NCI-H187 (cell line): ENCODE results near the gene SHISAL2B.
"Not testable (repeated sequence)": the region's sequence is repeated elsewhere in the genome, so short reads cannot be mapped to it uniquely, and the experiment has no call there.

Experiments used
- DNase-seq, 2 experiments: peaks; one replicate each; lab custom pipeline; 2025; lab: John Stamatoyannopoulos, UW

Gene SHISAL2B

DNA sequence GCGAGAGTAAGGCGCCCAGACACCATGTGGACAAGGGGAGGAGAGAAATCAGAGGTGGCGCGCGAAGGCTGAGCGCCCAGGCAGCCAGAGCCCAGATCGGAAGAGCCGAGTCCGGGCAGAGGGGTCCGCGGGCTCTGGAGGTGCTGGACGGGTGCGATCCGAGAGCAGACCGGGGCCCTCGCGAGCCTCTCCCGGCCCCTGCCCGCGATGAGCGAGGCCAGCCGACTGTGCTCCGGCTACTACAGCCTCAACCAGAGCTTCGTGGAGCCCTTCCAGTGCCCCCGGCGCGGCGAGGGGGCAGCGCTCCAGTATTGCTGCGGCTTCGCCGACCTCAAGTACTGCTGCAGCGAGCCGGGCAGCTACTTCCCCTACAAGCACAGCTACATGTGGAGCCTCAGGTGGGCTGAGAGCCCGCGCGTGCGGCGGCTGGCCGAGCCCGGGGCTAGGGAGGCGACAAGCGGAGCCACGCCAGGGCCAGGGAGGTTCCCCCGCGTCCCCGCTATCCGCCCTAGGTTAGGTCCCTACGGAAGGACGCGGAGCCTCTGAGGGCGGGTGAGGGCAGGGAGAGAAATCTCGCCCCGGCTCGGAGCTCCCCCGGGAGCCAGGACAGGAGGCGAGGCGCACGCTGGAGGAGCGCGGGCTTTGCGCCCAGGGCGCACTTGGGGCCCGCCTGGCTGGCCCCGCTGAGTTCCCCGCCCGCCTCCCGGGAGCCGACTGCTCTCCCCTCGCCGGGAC, at the start of gene SHISAL2B:
Gene SHISAL2B (plus strand): TSS at position 87 of the 735 bp plus-strand sequence. CDS start 121 bp downstream, at position 208.
- DNase-seq, result no peak

DNA sequence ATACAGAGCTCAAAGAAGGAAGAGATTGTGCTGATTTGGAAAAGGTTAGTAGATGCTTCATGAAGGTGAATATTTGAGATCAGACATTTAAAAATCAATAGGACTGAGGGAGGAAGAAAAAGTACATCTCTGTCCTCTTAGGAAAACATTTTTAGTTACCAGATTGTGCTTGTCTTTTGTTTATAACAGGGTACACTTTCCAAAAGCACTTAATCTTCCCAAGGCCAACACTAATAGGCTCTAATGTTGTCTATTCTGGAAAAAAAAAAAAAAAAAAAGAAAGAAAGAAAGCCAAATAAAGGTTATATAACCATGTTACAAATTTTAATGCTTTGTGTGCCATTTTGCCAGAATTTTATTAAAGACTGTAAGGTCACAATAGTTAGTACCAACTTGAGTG, 45.5 kb upstream of the SHISAL2B start:
- DNase-seq, result no peak

DNA sequence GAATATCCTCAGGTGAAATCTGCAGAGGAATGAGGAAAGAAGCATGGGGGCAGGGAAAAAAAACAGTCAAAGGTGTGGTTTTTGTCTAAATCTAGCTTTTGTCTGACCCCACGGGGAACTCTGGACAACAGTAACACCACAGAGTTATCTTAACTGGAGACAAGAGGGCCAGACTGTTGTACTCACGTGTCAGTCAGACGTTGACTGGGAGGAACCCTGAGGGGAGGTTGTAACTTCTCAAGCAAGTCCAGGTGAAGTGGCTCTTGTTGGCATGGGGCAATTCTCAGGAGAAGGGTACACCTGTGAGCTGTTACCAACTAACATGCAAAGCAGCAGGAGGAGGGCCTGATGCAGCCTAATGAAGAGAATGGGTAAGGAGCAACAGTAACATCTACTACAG, 44.1 kb upstream of the SHISAL2B start:
- DNase-seq, result no peak

DNA sequence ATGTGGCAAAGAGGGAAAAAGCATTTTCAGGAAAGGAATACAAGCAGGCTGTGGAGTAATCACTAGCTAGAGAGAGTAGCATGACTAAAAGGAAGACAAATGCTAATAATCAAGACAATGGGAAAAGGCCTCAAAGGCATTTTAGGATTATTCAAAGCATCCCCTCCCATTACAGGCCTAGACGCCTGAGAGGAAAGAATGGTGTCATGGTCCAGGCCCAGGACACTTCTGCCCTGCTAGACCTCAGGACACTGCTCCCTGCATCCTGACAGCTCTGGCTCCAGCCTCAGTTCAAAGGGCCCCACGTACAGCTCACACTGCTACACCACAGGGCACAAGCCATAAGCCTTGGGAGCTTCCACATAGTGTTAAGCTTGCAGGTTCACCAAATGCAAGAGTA, 40.8 kb upstream of the SHISAL2B start:
- no peak for DNase-seq

DNA sequence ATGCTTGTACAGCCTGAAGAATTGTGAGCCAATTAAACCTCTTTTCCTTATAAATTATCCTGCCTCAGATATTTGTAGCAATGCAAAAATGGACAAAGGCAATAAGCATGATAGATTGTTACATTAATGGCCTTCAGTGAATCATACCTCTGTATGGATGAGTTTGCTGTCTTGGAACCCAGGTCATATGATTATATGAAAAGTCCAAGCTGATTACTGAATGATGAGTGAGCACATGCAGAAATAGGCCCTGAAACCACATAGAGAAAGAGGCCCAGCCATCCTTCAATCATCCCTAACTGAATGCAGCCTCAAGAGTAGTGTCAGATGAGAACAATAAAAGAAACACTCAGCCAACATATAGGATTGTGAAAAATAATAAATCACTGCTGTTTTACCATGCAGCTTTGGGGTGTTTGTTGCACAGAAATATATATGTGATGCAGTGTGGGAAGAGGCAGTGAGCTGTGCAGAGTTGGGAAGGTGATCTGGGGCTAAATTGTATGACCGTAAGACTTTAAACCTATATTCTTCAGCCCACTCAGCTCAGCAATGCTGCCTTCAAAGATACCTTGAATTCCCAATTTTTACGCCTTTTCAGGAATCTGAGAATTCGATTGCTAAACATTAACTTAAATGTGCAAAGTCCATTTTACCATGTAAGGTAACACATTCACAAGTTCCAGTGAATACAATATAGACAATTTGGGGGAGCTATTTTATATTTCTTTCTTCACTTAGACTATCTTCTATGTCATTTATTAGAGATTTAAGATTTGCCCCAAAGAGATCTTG, 36.3 kb upstream of the SHISAL2B start:
- no peak for DNase-seq

DNA sequence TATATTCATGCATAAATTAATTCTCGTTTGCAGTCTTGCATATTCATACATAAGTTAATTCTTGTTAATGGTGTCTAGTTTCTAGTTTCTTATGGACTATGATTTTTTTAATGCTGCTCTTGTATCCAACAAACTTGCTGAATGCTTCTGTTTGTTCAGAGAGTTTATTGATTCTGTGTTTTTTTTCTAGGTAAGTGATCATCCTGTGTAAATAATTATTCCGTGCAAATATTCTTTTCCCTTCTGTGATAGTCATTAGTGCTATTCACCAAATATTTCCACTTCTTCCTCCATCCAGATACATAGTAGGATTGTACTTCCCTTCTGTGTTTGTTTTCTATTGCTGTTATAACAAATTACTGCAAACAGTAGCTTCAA, 35.8 kb upstream of the SHISAL2B start:
- no peak for DNase-seq

DNA sequence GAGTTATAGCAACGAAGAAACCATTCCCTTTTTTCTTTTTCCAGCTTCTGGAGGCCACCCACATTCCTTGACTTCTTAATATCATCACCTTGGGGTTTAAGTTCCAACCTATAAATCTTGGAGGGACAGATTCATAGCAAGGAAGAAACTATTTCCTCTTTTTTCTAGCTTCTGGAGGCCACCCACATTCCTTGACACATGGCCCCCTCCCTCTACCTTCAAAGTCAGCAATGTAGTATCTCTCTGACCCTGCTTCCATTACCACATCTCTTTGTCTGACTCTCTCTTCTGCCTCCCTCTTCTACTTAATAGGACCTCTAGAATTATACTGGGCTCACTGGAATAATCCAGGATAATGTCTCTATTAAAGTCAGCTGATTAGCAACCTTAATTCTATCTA, 34.7 kb upstream of the SHISAL2B start:
- DNase-seq, result no peak

DNA sequence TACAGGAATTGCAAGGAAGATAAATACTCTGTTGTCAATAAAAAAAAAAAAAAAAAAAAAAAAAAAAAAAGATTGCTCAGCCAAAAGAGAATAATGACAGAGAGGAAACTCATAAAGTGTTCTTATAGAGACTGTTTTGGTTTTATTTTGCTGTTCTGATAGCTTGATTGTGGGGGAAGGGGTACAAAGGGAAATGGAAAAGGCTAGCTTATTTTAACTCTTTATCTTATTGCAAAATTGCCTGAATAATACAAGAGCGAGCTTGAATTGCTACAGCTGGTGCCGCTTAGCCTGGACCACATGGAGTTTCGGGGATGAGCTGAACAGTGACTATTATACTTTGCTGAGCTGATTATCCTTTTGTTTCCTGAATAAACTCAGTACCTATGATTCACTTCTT, 31.0 kb upstream of the SHISAL2B start:
- DNase-seq, result no peak

DNA sequence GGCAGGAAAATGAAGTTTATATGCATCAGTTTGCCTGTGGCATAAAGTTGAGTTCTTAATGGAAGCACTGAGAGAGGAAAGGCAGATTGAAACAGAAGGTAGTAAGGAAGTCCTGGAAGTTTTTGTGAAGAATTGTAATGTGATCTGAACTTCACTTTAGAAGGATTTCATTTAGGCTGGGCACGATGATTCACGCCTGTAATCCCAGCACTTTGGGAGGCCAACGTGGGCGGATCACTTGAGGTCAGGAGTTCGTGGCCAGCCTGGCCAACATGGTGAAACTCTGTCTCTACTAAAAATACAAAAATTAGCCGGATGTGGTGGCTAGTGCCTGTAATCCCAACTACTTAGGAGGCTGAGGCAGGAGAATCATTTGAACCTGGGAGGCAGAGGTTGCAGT, 27.1 kb upstream of the SHISAL2B start:
- DNase-seq, result not testable (repeated sequence)

DNA sequence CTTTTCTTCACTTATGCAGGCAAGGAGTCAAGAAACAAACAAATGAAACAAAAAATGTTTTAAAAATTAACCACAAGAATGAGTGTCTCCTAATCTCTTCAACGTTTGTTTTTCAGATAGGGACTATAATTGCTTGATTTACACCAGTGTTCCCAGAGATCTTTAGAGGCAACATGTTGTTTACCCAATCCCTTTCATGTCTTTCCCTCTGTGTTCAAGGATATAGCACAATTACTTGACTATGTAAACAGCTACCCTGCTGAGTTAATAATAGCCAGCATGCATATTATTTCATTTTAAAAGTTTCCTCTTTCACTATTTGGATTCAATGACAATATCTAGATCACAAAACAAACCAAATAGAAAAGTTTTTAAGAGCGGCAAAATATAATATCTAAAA, 25.1 kb upstream of the SHISAL2B start:
- no peak for DNase-seq

DNA sequence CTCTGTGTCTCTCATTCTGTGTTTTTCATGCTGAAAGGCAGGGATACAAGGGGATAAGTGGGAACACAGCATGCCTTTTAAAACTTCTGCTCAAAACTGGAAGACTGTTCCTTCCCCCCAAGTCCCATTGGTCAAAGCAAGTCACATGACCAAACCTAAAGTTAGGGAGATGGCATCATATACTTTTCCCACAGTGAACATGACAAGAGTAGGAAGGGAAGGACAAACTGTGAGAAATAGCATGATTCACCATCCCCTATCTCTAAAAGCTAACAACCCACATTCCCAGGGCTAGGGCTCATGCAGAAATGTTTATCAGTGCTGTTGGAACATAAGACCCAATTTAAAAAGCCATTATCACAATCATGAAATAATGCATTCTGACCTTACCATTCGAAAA, 24.2 kb upstream of the SHISAL2B start:
- no peak for DNase-seq

DNA sequence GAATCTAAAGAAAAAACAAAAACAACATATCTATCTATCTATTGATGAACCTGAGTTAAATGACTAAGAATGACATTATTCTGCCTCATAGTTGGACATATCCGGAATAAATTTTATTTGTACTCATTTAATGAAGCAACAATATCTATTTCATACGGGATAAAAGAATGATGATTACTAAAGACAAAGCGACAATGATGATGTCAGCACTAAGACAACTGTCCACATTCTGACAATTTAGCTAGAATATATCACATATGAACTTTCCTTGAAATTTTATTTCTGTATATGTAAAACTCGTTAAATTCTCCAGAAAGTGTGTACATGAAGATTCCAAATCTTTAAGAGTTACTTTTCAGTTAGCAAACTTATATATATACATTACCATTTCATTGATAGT, 23.2 kb upstream of the SHISAL2B start:
- no peak for DNase-seq

DNA sequence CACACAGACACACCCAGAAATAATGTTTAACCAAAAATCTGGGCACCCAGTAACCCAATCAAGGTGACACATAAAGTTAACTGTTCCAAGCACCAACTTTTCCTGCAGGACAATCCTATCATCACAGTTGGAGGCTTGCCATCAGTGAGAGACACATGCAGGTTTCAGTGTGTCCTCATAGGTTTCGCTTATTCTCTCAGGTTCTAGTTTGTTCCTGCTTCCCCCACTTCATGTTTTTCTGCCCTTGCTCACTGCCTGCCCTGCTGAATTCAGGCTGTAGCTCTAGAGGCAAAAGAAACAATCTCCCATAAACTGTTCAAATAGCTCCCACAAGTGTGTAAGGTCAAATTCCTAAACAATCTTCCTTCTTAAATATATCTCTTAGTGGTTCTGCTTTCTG, 20.0 kb upstream of the SHISAL2B start:
- DNase-seq, result no peak

DNA sequence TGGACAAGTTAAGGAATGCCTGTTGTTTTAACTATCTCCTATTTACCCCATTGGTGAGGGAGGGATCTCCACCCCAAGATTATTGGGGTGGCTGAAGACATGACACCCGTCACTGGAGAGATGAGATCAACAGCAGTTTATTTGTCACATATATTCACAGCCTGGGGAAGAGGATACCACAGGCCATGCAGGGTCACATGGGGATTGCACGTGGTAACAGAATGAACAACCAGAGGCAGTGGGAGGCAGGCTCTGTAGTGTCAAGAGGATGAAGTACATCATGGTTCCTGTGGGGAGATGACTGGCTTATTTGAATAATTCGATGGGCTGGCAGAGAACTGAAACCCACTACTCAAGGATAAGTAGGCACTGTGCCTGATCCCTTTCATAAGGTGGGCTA, 18.6 kb upstream of the SHISAL2B start:
- no peak for DNase-seq

DNA sequence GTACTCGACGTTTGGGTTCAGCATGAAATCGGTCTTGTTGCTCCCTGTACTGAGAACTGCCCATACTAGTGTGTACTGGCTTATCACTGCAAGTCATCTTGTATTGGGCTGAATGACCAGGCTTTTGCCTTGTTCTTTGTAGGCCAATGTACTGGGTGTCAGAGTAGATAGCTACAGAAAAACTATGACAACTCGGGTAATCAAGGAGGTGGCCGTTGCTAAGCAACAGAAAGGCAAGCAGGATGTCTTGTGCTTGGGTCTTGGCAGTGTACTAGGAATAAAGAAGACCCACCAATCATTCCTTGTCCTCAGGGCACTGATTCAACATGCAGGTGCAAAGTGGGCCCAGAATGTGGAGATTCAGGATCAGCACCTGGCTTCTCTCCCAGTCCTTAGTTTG, 11.9 kb upstream of the SHISAL2B start:
- DNase-seq, result no peak

DNA sequence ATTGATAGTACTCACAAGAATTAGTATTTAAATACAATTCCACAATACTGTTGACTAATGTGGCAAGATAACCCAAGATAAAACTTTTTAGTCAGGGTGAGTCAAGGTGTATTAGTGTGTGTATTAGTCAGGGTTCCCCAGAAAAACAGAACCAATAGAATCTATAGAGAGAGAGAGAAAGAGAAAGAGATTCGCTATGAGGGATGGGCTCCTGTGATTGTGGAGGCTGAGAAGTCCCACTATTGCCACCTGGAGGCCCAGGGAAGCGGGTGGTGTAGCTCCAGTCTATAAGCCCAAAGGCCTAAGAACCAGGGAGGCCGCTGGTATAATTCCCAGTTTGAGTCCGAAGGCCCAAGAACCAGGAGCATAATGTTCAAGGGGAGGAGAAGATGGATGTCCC, 10.0 kb upstream of the SHISAL2B start:
- DNase-seq, result no peak

DNA sequence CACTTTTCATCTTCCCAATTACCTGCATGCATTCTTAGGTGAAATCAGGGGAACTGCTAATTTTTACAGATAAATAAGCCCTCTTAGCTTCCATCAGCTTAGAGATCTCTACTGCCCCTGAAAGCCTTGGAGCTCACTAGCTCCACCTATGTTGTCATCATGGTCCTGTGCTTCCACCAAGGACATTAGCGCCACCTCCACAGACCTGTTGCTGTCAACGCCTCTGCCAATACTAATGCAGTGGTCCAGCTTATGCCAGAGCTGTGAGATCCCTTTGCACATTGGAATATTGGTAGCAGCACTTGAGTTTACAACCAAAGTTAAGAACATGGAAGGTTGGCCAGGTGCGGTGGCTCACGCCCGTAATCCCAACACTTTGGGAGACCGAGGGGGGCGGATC, 7.7 kb upstream of the SHISAL2B start:
- no peak for DNase-seq

DNA sequence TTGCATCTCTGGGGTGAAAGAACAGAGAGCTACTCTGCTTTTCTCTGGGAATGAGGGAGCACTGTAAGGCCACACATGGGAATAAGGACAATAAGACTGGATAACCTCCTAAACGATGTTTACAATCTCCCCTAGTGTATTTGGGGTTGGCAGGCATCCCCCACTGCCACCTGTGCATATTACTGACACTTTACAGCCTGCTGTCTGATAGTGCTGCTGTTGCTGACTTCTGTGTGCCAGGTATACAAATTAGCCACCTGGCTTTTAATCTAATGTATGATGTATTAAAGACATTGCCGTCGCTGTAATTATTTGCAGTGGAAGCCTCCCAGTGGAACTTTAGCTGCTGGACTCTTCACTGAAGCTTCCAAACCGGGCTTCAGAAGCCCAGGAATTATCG, 4.4 kb upstream of the SHISAL2B start:
- no peak for DNase-seq

DNA sequence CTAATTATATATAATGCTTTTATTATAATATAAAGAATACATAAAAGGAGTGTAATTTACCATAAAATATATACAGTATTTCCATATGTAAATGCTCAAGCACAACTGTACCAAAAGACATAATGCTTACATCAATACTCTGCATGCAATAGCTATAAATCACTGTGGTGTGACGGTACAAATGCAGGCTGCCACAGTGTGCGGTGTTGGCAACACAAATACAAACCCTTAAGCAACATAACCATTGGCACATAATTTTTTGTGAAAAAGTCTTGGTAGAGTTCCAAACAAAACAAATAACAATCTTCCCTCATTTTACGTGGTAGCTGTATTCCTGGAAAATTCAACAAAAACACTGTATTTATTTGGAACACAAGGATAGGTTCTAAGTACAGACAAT, 1.9 kb upstream of the SHISAL2B start:
- no peak for DNase-seq

DNA sequence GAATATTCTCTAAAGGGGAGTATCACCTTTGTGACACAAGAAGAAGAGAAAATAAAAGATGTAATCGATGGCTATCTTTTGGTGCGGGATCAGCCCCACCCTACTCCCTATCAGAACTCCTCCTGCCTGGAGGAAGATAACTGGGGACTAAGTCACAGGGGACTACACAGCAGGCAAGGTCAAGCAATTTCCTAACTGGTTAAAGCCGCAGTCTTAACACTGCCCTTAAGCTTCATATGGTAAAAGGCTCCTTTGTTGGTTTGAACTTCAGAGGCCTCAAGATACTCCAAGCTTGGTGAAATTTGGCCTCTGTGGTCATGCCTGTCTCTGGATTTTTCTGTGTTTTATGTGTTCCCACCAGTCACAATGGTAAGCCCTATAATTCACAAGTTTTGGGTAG, 1.3 kb upstream of the SHISAL2B start:
- no peak for DNase-seq

DNA sequence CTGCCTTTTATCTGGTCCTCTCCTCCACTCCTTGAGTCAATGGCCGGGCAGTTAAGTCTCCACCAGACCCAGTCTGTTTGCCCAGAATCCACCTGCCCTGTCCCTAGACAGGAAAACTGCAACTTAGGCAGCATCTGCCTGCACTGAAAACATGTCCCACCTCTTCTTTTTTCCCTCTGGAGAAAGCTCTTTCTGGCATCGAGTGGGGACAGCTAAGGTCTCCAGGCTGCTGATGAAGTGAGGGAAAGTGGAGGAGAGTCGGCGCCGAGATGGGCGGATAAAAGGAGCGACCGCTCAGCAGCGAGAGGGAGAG, 243 bp upstream of the SHISAL2B start:
- no peak for DNase-seq

DNA sequence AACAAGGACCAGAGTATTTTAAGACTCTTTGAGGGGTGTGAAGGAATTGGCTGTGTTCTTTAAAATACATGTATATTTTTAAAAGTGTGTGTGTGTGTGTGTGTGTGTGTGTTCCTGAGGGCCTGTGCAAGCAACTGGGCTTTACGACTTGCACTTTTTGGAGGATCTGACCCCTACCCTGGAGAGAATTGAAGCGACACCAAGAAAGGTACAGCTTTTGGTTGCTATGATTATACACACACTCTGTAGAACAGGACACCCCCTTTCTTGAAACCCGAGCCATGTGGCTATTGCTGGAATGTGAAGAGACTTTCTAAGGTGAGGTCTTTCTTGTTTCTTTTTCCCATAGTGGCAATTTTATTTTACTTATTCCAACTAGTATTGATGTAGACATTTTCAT, 988 bp downstream of the SHISAL2B start:
- no peak for DNase-seq

DNA sequence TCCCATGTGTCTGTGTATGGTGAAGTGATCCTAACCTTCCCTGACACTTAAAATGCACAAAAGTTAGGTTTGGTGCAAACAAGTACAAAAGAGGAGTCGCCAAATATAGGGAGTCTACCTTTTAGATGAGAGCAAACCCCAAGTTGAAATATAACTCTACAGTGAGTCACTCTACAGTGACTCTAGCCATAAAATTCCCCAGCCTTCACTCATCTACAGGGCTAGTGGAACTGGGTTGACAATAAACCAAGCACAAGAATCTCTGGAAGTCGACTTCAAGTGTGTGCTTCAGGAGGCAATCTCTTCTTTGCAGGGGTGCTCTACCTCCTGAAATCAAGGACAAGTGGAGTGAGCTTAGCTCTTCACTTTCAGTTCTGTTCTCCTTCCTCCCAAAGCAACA, 3.3 kb downstream of the SHISAL2B start:
- DNase-seq, result no peak

DNA sequence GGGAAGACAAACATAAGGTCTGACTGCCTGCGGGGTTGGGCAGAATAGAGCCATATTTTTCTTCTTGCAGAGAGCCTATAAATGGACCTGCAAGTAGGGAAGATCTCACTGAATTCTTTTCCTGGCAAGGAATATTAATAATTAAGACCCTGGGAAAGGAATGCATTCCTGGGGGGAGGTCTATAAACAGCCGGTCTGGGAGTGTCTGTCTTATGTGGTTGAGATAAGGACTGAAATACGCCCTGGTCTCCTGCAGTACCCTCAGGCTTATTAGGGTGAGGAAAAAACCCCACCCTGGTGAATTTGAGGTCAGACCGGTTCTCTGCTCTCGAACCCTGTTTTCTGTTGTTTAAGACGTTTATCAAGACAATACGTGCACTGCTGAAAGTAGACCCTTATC, 6.1 kb downstream of the SHISAL2B start:
- DNase-seq, result not testable (repeated sequence)
